IPS-NIHi11 (cell line): ENCODE results near the gene ERC1.
"Not testable (repeated sequence)": the region's sequence is repeated elsewhere in the genome, so short reads cannot be mapped to it uniquely, and the experiment has no call there.

Source experiments
- DNase-seq: peaks from one replicate; pipeline ENCODE4 v3.0.0; 2012; ENCODE audit warnings: mixed read lengths, low spot score

Gene ERC1

DNA sequence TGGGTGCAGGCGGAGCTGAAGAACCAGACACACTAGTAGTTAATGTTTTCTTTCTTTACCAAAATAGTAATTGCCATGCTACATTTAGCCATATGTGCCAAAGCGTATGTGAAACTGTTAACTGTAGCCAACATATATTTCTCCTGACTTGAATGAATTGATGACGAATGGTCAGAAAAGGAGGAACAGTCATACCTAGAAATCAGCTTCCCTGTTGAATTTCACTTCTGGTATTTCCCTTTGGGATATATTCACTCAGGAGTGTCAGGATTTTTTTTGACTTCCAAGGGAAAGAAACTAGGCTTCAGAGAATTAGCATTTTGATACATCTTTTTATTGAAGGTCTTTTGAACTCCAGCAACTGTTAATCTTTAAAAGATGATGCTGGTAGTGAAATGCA is 87.0 kb downstream of the ERC1 start:
- DNase-seq = no peak

DNA sequence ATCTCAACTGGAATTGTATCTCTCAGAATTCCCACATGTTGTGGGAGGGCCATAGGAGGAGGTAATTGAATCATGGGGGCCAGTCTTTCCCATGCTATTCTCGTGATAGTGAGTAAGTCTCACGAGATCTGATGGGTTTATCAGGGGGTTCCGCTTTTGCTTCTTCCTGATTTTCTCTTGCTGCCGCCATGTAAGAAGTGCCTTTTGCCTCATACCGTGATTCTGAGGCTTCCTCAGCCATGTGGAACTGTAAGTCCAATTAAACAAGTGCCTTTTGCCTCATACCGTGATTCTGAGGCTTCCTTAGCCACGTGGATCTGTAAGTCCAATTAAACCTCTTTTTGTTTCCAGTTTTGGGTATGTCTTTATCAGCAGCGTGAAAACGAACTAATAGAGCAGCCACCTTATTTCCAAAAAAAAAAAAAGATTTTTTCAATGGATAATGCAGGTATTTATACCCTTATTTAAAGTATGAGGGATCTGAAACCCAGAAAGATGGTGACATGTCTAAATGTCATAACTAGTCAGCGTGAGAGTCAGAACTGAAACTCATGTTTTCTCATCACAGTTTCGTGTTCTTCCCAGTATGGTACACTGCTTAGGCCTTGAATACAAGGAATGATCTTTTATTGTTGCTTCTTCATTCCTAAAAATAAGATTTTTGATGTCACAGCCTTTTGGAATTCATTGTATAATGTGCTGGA is 89.6 kb downstream of the ERC1 start:
- no peak for DNase-seq

GRCh38 chr12:1083151-1083888 is 92.3 kb downstream of the ERC1 start:
- no peak for DNase-seq

DNA sequence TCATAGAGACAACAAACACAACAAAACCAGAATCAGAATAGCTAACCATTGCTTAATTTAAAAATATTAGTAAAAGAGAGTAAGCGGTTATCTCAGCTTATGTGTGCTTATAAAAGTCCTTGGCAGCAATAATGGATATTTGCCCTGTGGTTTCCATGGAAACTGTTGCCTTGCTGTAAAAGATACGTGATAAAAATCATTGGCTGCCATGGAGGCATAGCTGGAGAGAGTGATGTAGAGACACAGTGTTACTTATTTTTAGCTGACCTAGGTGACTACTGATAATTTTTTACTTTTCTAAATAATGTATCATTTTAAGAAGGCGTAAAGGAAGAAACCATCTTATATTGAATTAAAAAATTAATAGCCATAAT is 92.9 kb downstream of the ERC1 start:
- no peak for DNase-seq

GRCh38 chr12:1091350-1091749 is 100.3 kb downstream of the ERC1 start:
- no peak for DNase-seq

DNA sequence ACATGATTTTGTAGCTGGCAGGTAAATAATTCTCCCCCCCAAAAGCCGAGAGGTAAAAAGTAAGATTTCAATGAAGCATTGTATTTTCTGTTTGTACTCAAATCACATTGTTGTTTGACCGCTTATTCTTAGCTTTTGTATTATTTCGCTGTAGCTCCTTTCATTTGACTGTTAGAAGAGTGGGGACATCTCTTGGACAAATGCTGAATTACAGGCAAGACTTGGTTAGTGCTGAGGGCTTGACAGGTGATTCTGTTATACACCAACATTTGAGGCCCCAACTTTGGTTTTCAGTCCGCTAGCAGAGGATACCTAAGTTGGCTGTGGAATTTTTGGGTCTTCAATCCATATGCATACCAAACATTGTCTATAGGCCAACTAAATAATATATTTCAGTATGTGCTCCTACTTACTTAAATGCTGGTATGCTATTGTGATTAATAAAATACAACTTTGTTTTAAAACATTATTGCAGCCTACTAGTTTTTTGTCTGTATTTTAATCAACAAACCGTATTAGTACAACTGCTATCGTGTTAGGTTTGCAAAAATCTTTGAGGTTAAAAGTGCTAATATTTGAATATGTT is 102.2 kb downstream of the ERC1 start:
- DNase-seq = peak; percentile 56

GRCh38 chr12:1094714-1095113 is 103.7 kb downstream of the ERC1 start:
- no peak for DNase-seq

- no peak for DNase-seq
Measured at GRCh38 chr12:1099158-1099557, 108.1 kb downstream of the ERC1 start.

DNA sequence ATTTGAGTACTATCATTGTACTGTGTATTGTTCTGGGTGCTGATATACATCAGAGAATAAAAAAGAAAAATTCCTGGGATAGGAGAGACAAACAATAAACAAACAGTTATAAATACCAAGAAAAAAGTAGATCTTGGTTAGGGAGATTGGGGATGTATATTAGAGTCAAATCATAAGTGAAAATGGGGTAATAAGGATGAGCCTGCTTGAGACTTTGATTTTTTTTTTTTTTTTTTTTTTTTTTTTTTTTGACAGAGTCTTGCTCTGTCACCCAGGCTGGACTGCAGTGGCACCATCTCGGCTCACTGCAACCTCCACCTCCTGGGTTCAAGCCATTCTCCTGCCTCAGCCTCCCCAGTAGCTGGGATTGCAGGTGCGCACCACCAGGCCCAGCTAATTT is 108.6 kb downstream of the ERC1 start:
- not testable (repeated sequence) for DNase-seq

DNA sequence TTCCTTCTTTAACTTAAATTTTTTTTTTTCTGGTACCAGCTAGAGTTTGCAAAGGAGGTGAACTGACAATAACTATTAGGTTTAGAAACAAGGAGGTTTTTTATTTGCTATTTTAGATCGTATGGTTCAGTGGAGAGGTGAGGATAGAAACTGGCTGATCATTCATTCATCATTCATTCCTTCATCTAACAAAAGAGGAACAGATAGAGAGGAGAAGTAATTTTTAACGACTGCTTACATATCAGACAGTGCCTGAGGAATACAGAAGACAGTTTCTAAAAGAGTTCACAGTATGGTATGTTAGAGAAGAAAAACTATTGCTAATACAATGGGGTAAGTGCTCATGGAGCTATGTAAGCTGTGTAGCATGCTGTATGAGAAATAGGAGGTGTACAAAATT is 111.1 kb downstream of the ERC1 start:
- DNase-seq = no peak

DNA sequence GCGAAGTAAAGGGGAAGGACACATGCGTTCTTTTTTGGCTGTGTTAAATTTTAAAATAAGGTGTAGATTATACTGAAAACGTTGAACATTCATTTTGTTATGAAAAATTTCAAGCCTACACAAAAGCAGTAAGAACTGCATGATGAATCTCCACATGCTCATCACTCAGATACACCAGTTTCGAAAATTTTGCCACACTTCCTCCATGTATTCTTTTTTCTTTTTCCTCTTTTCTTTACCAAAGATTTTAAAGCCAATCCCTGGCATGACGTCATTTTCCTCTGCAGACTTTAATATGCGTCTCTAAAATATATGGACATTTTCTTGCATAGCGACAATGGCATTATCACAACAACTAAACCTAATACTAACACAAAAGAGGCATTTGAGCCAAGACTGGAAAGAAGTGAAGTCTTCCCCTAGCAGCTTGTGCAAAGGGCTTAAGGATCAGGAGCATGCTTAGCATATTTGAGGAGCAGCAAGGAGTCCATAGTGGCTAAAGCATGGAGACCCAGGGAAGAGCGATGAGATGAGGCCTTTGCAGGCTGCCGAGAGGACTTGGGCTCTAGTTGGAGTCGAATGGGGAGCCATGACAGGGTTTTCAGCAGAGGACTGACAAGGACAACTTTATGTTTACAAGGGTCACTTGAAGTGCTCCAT is 111.9 kb downstream of the ERC1 start:
- no peak for DNase-seq

DNA sequence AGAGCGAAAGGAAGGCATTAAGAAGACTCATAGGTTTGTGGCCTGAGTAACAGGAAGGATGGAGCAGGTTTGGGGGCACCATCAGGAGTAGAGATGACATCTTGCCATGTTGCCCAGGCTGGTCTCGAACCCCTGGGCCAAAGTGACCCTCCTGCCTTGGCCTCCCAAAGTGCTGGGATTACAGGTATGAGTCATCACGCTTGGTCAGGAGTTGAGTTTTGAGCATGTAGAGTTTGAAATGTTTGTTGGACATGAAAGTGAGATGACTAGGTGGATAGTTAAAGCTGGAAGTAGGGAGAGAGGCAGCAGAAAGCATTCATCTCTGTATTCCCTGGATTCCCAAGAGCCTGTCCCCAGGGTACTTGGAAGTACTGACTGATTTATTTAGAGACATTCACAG is 112.6 kb downstream of the ERC1 start:
- DNase-seq = no peak

GRCh38 chr12:1104088-1104800 is 113.2 kb downstream of the ERC1 start:
- no peak for DNase-seq

DNA sequence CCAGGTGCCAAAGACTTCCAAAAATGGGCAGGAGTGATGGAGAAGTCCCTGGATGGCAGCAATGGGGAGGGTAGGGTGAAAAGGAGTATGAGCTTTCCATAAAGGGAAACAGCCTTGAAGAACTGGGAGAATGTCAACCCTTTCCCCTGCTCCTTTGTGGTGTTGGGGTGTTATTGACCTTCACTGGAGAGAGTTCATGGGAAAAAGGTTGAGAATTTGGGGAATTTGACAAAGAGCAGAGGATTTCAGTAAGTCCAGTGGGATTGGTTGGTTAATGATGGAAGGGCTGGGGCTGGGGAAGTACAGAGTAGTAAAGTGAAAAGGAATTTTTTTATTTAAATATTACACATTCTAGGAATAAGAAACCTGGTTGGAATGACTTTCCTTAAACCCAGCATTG is 116.6 kb downstream of the ERC1 start:
- no peak for DNase-seq

GRCh38 chr12:1108276-1108675 is 117.3 kb downstream of the ERC1 start:
- DNase-seq = no peak

GRCh38 chr12:1115484-1116231 is 124.6 kb downstream of the ERC1 start:
- no peak for DNase-seq

DNA sequence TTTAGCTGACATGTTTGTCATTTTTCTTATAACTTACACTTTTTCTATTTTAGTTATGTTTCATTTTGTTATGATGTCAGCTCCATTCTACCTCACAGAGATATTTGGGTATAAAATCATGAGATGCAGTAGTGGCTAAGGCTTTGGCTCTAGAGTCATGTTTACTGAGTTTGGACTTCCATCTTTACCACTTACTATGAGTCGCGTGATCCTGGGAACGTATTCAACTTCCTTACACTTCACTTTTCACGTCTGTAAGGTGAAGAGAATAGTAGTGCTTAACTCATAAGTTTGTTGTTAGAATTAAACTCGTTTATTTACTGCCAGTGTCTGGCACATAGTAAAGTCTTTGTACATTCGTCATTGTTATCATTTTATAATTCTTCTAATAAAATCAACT is 126.3 kb downstream of the ERC1 start:
- DNase-seq = no peak

- peak; percentile 55 for DNase-seq
Measured at GRCh38 chr12:1117970-1118563, 127.0 kb downstream of the ERC1 start.

- no peak for DNase-seq
Measured at GRCh38 chr12:1122786-1123185, 131.8 kb downstream of the ERC1 start.

- DNase-seq = no peak
Measured at GRCh38 chr12:1126091-1126490, 135.1 kb downstream of the ERC1 start.

GRCh38 chr12:1127021-1127420 is 136.0 kb downstream of the ERC1 start:
- DNase-seq = no peak
